HepG2 (cell line): Measurements from ENCODE around the gene CASKIN2. TPM values are rescaled to one million over a fixed set of nuclear protein-coding genes. Genes with fewer than 3 reads are reported as not detected.

Experiments used
- ATF7 ChIP-seq, 2 experiments: fragments of 450-650 bp in 1 of 2; sonication (generic) in 1 of 2; formaldehyde crosslinking in 1 of 2; IDR thresholded peaks; 2 replicates each; pipeline versions ENCODE4 v1.4.0 to v1.6.1; 2016 to 2020; ENCODE audit warnings: antibody characterized with exemption in 1 of 2, mild to moderate bottlenecking in 1 of 2, missing genetic modification reagents in 1 of 2
- CBX1 ChIP-seq: IDR thresholded peaks from one replicate; pipeline ENCODE4 v1.6.1; 2016; ENCODE audit warnings: antibody characterized with exemption, low read depth
- CHD4 ChIP-seq: fragments of 200-600 bp; sonication (generic); IDR thresholded peaks from 2 replicates; pipeline ENCODE4 v1.7.0; 2017; ENCODE audit warnings: mild to moderate bottlenecking, low read length, borderline replicate concordance
- EP300 ChIP-seq, 3 experiments: sonication (generic) in 1 of 3; formaldehyde crosslinking in 1 of 3; IDR thresholded peaks; 2 replicates each; pipeline versions ENCODE4 v1.5.1 to v1.6.1; 2011 to 2020; ENCODE audit warnings: low read depth in 2 of 3, low read length in 2 of 3, borderline replicate concordance in 1 of 3, improper control_type of control experiment in 1 of 3, mild to moderate bottlenecking in 1 of 3, missing genetic modification reagents in 1 of 3, moderate library complexity in 1 of 3
- FOXC1 ChIP-seq: sonication (generic); formaldehyde crosslinking; IDR thresholded peaks from 2 replicates; pipeline ENCODE4 v1.8.0; 2022; ENCODE audit warnings: mild to moderate bottlenecking, missing genetic modification reagents, borderline replicate concordance
- FOXK1 ChIP-seq: sonication (generic); formaldehyde crosslinking; IDR thresholded peaks from 2 replicates; pipeline ENCODE4 v1.4.0; 2020; ENCODE audit warnings: low read depth, missing genetic modification reagents, borderline replicate concordance
- NFE2L2 ChIP-seq: fragments of 150-350 bp; IDR thresholded peaks from 2 replicates; pipeline ENCODE4 v1.6.1; 2014; ENCODE audit warnings: low read length
- NONO ChIP-seq, 2 experiments: fragments of 450-650 bp in 1 of 2; sonication (generic) in 1 of 2; formaldehyde crosslinking in 1 of 2; IDR thresholded peaks in 1 of 2; conservative IDR thresholded peaks in 1 of 2; 2 replicates each; pipeline versions ENCODE4 v1.6.1 to v1.8.0; 2017 to 2022; ENCODE audit warnings: mild to moderate bottlenecking in 1 of 2, missing genetic modification reagents in 1 of 2, moderate library complexity in 1 of 2
- RELA ChIP-seq: sonication (generic); formaldehyde crosslinking; IDR thresholded peaks from 2 replicates; pipeline ENCODE4 v1.4.0; 2020; ENCODE audit warnings: missing genetic modification reagents
- SALL1 ChIP-seq: sonication (generic); formaldehyde crosslinking; IDR thresholded peaks from 2 replicates; pipeline ENCODE4 v1.8.0; 2022; ENCODE audit warnings: mild to moderate bottlenecking, missing genetic modification reagents
- SMARCE1 ChIP-seq: fragments of 450-650 bp; IDR thresholded peaks from 2 replicates; pipeline ENCODE4 v1.6.1; 2017; ENCODE audit warnings: borderline replicate concordance
- THAP11 ChIP-seq: IDR thresholded peaks from 2 replicates; pipeline ENCODE4 v1.6.1; 2016; ENCODE audit warnings: missing biosample characterization, missing genetic modification reagents
- ZFP82 ChIP-seq: sonication (generic); formaldehyde crosslinking; IDR thresholded peaks from 2 replicates; pipeline ENCODE4 v1.5.1; 2020; ENCODE audit warnings: mild to moderate bottlenecking, missing genetic modification reagents, borderline replicate concordance
- ZNF343 ChIP-seq: sonication (generic); formaldehyde crosslinking; IDR thresholded peaks from 2 replicates; pipeline ENCODE4 v1.4.0; 2020; ENCODE audit warnings: mild to moderate bottlenecking, missing genetic modification reagents
- polyA plus RNA-seq, 8 experiments: library from polyadenylated mRNA; depleted of rRNA in 3 of 8; stranded (reverse) in 7 of 8; unstranded in 1 of 8; fragments of >200 nt; fragmentation: Illumina TruSeq in 4 of 8; extraction: Trizol in 4 of 8; gene quantifications; 2 replicates each; pipeline versions ENCODE4 v1.2.1 to v1.2.3, GENCODE V29; 2011 to 2016; ENCODE audit warnings: low read depth in 4 of 8, missing spikeins in 1 of 8, mixed read lengths in 1 of 8; ENCODE audit not compliant: insufficient read depth in 1 of 8
- total RNA-seq, 5 experiments: library from RNA; depleted of rRNA; stranded (reverse); fragments of >200 nt; fragmentation: Illumina TruSeq; extraction: Trizol; gene quantifications; 2 replicates each; pipeline ENCODE4 v1.2.3, GENCODE V29; 2016; ENCODE audit warnings: low read depth in 1 of 5
- TF ChIP-seq, protein P1 (sequence below): sonication (generic); formaldehyde crosslinking; IDR thresholded peaks from 2 replicates; pipeline ENCODE4 v1.5.0; 2020; ENCODE audit warnings: mild to moderate bottlenecking, missing genetic modification reagents
- TF ChIP-seq, protein P2 (sequence below): sonication (generic); formaldehyde crosslinking; IDR thresholded peaks from 2 replicates; pipeline ENCODE4 v1.4.0; 2020; ENCODE audit warnings: missing genetic modification reagents
- TF ChIP-seq, protein P3 (sequence below): IDR thresholded peaks from 2 replicates; pipeline ENCODE4 v1.6.1; 2016; ENCODE audit warnings: missing compliant biosample characterization, missing genetic modification reagents, borderline replicate concordance
- TF ChIP-seq, protein P4 (sequence below): IDR thresholded peaks from 2 replicates; pipeline ENCODE4 v1.6.1; 2018; ENCODE audit warnings: missing genetic modification reagents

Gene CASKIN2
- total and polyA plus RNA-seq, 2 of the 13 experiments (the other 11 are each of a cell fraction or from before 2014, with no cell fraction given) = 5.2 to 7.8 TPM

DNA sequence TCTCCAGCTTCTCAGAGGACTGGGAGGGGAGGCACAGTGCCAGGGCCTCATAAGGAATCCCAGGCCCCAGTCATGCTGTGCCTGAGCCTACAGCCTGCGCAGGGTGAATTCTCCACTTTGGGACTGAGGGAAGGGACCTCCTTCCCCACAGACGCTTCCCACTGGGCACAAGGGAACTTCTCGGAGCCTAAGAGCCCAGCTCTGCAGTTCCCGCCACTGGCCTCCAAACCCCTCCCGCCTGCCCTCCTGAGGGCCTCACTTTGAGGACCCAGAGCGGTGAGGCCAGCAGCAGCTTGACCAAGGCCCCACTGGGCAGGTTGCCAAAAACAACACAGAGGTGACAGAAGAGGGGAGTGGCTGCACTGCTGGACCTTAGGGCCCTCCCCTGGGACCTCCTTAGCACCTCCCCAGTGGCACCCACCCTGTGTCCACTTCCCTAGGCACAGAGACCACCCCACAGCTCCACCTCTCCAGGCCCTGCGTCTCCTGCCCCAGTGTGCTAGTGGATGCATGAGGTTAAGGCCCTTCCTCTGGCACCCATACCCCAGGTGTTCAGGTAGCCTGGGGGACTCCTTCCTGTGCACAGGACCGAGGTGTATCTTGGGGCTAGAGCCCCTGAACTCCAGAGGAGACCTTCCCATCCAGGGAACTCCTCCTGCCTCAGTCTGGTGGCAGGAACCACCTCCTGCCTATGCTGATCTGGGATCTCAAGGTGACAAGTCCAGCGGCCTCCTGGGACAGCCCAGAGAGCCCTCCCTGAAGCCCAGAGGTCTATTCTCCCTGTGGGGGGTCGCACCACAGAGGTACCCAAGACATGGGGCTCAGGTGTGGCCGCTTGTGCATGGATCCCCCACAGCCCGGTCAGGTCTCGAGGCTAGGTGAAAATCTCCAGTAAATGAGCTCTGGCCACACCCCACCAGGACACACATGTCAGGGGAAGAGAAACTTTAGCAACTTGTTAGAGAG lies 3.4 kb downstream of the CASKIN2 start (continued):
- TF ChIP-seq EP300 (IDR thresholded peaks at IDR 0.05; ENCODE audit: low read depth in 2 of 2, low read length in 2 of 2) (peak in 1 of 2 experiments; percentile 96; a peak in 2 of 4 replicates), EP300 (CRISPR knock-in tag; IDR thresholded peaks at IDR 0.05; ENCODE audit: borderline replicate concordance) (peak; percentile 62; the same call in 1 of the 2 replicates), CHD4 (peak; percentile 80; the same call in 1 of the 2 replicates), SMARCE1 (no peak), NONO (IDR thresholded peaks at IDR 0.05) (no peak), NONO (CRISPR knock-in tag; conservative IDR thresholded peaks at IDR 0.05) (peak; percentile 89), ZNF343 (CRISPR knock-in tag) (no peak), THAP11 (CRISPR knock-in tag) (peak; percentile 75), NFE2L2 (no peak), ATF7 (IDR thresholded peaks at IDR 0.05) (no peak), ATF7 (CRISPR knock-in tag; IDR thresholded peaks at IDR 0.05) (peak; percentile 81; the same call in 1 of the 2 replicates), FOXC1 (peak; percentile 99), SALL1 (peak; percentile 95), RELA (no peak), CBX1 (peak; percentile 83), ZFP82 (CRISPR knock-in tag) (peak; percentile 58; the same call in 1 of the 2 replicates), FOXK1 (CRISPR knock-in tag) (peak; percentile 78; the same call in 1 of the 2 replicates)
- TF ChIP-seq, protein P1, sequence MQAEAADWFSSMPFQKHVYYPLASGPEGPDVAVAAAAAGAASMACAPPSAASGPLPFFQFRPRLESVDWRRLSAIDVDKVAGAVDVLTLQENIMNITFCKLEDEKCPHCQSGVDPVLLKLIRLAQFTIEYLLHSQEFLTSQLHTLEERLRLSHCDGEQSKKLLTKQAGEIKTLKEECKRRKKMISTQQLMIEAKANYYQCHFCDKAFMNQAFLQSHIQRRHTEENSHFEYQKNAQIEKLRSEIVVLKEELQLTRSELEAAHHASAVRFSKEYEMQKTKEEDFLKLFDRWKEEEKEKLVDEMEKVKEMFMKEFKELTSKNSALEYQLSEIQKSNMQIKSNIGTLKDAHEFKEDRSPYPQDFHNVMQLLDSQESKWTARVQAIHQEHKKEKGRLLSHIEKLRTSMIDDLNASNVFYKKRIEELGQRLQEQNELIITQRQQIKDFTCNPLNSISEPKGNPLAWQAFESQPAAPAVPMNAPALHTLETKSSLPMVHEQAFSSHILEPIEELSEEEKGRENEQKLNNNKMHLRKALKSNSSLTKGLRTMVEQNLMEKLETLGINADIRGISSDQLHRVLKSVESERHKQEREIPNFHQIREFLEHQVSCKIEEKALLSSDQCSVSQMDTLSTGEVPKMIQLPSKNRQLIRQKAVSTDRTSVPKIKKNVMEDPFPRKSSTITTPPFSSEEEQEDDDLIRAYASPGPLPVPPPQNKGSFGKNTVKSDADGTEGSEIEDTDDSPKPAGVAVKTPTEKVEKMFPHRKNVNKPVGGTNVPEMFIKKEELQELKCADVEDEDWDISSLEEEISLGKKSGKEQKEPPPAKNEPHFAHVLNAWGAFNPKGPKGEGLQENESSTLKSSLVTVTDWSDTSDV (CRISPR knock-in tag) = no peak
- TF ChIP-seq, protein P2, sequence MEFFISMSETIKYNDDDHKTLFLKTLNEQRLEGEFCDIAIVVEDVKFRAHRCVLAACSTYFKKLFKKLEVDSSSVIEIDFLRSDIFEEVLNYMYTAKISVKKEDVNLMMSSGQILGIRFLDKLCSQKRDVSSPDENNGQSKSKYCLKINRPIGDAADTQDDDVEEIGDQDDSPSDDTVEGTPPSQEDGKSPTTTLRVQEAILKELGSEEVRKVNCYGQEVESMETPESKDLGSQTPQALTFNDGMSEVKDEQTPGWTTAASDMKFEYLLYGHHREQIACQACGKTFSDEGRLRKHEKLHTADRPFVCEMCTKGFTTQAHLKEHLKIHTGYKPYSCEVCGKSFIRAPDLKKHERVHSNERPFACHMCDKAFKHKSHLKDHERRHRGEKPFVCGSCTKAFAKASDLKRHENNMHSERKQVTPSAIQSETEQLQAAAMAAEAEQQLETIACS (CRISPR knock-in tag) = 0 out of 2 replicates have a peak, but pooled peaks have one; percentile 20
- TF ChIP-seq, protein P3, sequence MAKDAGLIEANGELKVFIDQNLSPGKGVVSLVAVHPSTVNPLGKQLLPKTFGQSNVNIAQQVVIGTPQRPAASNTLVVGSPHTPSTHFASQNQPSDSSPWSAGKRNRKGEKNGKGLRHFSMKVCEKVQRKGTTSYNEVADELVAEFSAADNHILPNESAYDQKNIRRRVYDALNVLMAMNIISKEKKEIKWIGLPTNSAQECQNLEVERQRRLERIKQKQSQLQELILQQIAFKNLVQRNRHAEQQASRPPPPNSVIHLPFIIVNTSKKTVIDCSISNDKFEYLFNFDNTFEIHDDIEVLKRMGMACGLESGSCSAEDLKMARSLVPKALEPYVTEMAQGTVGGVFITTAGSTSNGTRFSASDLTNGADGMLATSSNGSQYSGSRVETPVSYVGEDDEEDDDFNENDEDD (CRISPR knock-in tag) = peak; percentile 96
- TF ChIP-seq, protein P4, sequence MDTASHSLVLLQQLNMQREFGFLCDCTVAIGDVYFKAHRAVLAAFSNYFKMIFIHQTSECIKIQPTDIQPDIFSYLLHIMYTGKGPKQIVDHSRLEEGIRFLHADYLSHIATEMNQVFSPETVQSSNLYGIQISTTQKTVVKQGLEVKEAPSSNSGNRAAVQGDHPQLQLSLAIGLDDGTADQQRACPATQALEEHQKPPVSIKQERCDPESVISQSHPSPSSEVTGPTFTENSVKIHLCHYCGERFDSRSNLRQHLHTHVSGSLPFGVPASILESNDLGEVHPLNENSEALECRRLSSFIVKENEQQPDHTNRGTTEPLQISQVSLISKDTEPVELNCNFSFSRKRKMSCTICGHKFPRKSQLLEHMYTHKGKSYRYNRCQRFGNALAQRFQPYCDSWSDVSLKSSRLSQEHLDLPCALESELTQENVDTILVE (CRISPR knock-in tag) = no peak
